ENCODE measurements around the gene PSMG3.

The PSMG3 gene

GRCh38 chr7:1548944-1549343 is 20.9 kb downstream of the PSMG3 start:
- no peak overlapping the region for H3K27ac ChIP-seq (ENCODE audit: low read depth, low read length)
- H3K27me3 ChIP-seq (ENCODE audit: insufficient read depth, low read length), result no peaks in the 10 kb centered on the region
- no peak overlapping the region for H2AFZ ChIP-seq (ENCODE audit: low read length, unreplicated experiment)
- H3K79me2 ChIP-seq (ENCODE audit: control insufficient read depth, insufficient read depth, low read length, unreplicated experiment), result no peaks in the 10 kb centered on the region
- H3K4me1 ChIP-seq (ENCODE audit: control insufficient read depth, insufficient read depth, low read length, unreplicated experiment), result no peaks in the 10 kb centered on the region
- H3K36me3 ChIP-seq (ENCODE audit: insufficient read depth, low read length), result no peaks in the 10 kb centered on the region
- no peak overlapping the region for H3K4me3 ChIP-seq (ENCODE audit: low read depth, low read length)

GRCh38 chr7:1548438-1548831 is 21.4 kb downstream of the PSMG3 start:
- H3K79me2 ChIP-seq (ENCODE audit: control insufficient read depth, insufficient read depth, low read length, unreplicated experiment), result no peaks in the 10 kb centered on the region
- H3K27me3 ChIP-seq (ENCODE audit: insufficient read depth, low read length), result no peaks in the 10 kb centered on the region
- H3K4me3 ChIP-seq (ENCODE audit: low read depth, low read length), result no peak overlapping the region
- no peak overlapping the region for H3K27ac ChIP-seq (ENCODE audit: low read depth, low read length)
- no peak overlapping the region for H2AFZ ChIP-seq (ENCODE audit: low read length, unreplicated experiment)
- H3K4me1 ChIP-seq (ENCODE audit: control insufficient read depth, insufficient read depth, low read length, unreplicated experiment), result no peaks in the 10 kb centered on the region
- no peaks in the 10 kb centered on the region for H3K36me3 ChIP-seq (ENCODE audit: insufficient read depth, low read length)

GRCh38 chr7:1547777-1548437 is 21.9 kb downstream of the PSMG3 start:
- no peak overlapping the region for H2AFZ ChIP-seq (ENCODE audit: low read length, unreplicated experiment)
- H3K27ac ChIP-seq (ENCODE audit: low read depth, low read length), result no peak overlapping the region
- H3K79me2 ChIP-seq (ENCODE audit: control insufficient read depth, insufficient read depth, low read length, unreplicated experiment), result no peaks in the 10 kb centered on the region
- no peaks in the 10 kb centered on the region for H3K27me3 ChIP-seq (ENCODE audit: insufficient read depth, low read length)
- H3K4me3 ChIP-seq (ENCODE audit: low read depth, low read length), result no peak overlapping the region
- no peaks in the 10 kb centered on the region for H3K36me3 ChIP-seq (ENCODE audit: insufficient read depth, low read length)
- no peaks in the 10 kb centered on the region for H3K4me1 ChIP-seq (ENCODE audit: control insufficient read depth, insufficient read depth, low read length, unreplicated experiment)

DNA sequence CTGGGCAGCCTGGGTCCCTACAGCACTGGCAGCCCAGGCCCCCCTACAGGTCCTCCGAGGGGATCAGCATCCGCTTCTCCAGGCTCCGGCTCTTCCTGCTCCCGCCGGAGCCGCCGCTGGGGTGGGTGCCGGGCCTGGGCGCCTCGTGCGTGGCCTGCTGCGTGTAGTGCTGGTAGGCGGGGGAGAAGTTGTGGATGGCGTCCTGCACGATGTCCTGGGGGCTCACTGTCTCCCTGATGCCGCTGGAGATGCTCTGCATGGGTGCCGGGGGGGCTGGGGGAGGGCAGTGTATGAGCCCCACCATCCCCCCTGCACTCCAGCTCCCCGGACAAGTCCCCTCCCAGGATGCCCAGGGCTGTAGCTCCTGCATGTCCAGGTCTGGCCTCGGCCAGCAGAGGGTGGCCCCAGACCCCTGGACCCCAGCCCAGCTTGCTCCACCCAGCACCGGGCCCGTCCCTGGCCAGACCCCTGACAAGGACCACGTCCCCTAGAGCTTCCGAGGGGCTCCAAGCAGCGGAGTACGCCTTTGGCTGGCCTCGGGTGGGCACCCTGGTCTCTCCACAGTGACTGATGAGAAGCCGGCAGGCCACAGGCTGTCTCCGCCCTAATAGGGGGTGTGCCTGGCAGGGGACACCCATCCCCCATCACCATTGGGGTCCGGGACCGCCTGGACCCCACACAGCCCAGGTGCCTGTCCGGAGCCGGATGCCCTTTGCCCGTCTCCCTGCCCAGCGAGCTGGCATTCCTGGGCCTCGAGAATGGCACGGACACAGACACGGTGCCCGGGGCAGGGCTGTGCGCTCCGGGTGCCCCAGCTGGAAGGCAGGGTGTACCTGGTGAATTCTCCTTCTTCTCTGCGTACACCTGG is 22.7 kb downstream of the PSMG3 start:
- Histone ChIP-seq H3K79me2 (ENCODE audit: control insufficient read depth, insufficient read depth, low read length, unreplicated experiment) (no peaks in the 10 kb centered on the region), H3K27me3 (ENCODE audit: insufficient read depth, low read length) (no peaks in the 10 kb centered on the region), H3K27ac (ENCODE audit: low read depth, low read length) (no peak overlapping the region), H3K36me3 (ENCODE audit: insufficient read depth, low read length) (no peaks in the 10 kb centered on the region), H3K4me1 (ENCODE audit: control insufficient read depth, insufficient read depth, low read length, unreplicated experiment) (no peaks in the 10 kb centered on the region), H3K4me3 (ENCODE audit: low read depth, low read length) (no peak overlapping the region), H2AFZ (ENCODE audit: low read length, unreplicated experiment) (no peak overlapping the region)

GRCh38 chr7:1546274-1546908 is 23.4 kb downstream of the PSMG3 start:
- Histone ChIP-seq H3K27ac (ENCODE audit: low read depth, low read length) (no peak overlapping the region), H3K4me3 (ENCODE audit: low read depth, low read length) (no peak overlapping the region), H3K36me3 (ENCODE audit: insufficient read depth, low read length) (no peaks in the 10 kb centered on the region), H3K79me2 (ENCODE audit: control insufficient read depth, insufficient read depth, low read length, unreplicated experiment) (no peaks in the 10 kb centered on the region), H3K27me3 (ENCODE audit: insufficient read depth, low read length) (no peaks in the 10 kb centered on the region), H3K4me1 (ENCODE audit: control insufficient read depth, insufficient read depth, low read length, unreplicated experiment) (no peaks in the 10 kb centered on the region), H2AFZ (ENCODE audit: low read length, unreplicated experiment) (no peak overlapping the region)

DNA sequence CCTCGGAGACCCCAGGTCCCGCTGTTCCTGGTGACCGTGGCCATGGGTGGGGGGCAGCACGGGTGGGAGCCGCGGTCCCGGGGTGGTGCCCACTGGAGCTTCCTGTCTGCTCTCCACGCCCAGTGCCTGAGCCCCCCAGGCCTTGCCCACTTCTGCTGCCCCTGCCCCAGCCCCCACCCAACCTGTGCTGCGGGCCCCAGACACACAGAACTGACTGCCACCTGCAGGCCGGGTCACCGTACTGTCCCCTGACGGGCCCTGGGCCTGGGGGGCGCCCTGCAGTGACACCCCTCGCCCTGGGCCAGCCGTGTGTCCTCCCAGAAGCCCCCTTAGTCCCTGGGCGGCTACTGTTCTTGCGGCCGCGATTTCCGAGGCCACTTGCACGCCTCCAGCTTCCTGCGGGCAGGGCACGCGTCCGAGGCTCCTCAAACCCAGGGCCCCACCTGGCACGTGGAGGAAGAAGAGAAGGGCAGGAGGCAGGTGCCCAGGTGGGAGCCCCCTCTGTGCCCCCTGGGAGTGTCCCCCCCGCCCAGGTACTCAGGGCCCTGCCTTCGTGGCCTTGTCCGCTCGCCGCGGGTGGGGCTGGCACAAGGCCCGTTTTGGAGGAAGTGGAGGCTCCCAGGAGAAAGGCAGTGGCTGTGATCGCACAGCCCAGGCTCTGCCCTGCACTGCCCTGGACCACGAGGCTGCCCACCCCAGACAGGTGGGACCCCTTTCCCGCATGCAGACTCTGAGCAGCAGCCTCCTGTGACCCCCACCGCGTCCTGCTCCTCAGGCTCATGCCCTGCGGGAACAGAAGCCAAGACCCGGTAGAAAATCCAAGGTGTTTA is 24.2 kb downstream of the PSMG3 start:
- no peaks in the 10 kb centered on the region for H3K4me1 ChIP-seq (ENCODE audit: control insufficient read depth, insufficient read depth, low read length, unreplicated experiment)
- H3K36me3 ChIP-seq (ENCODE audit: insufficient read depth, low read length), result no peaks in the 10 kb centered on the region
- no peak overlapping the region for H3K27ac ChIP-seq (ENCODE audit: low read depth, low read length)
- no peak overlapping the region for H2AFZ ChIP-seq (ENCODE audit: low read length, unreplicated experiment)
- no peaks in the 10 kb centered on the region for H3K79me2 ChIP-seq (ENCODE audit: control insufficient read depth, insufficient read depth, low read length, unreplicated experiment)
- no peak overlapping the region for H3K4me3 ChIP-seq (ENCODE audit: low read depth, low read length)
- H3K27me3 ChIP-seq (ENCODE audit: insufficient read depth, low read length), result no peaks in the 10 kb centered on the region

DNA sequence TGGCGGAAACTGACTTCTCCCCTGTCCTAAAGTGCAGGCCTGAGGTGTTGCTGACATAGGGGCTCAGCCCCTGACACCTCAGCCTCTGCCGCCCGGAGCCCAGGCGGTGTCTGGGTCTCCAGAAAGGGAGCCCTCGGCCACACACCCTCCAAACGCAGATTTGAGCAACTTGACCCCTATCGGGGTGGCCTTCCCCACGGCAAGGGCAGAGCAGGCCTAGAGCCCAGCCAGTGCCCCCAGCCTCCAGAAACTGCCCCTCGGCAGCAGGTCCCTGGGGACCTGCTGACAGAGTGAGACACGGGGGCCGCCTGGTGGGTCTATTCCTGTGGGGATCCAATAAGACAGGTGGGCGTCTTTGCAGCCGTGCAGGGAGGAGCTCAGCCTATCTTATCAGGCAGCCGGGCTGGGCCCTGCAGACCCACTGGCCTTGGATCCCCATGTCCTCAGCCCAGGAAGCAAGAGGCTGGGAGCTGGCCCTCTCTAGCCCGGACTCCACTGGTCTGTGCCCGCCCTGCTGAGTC is 24.9 kb downstream of the PSMG3 start:
- no peak overlapping the region for H3K4me3 ChIP-seq (ENCODE audit: low read depth, low read length)
- H2AFZ ChIP-seq (ENCODE audit: low read length, unreplicated experiment), result no peak overlapping the region
- H3K27me3 ChIP-seq (ENCODE audit: insufficient read depth, low read length), result no peaks in the 10 kb centered on the region
- no peak overlapping the region for H3K27ac ChIP-seq (ENCODE audit: low read depth, low read length)
- H3K79me2 ChIP-seq (ENCODE audit: control insufficient read depth, insufficient read depth, low read length, unreplicated experiment), result no peaks in the 10 kb centered on the region
- no peaks in the 10 kb centered on the region for H3K36me3 ChIP-seq (ENCODE audit: insufficient read depth, low read length)
- H3K4me1 ChIP-seq (ENCODE audit: control insufficient read depth, insufficient read depth, low read length, unreplicated experiment), result no peaks in the 10 kb centered on the region

- Histone ChIP-seq H3K79me2 (ENCODE audit: control insufficient read depth, insufficient read depth, low read length, unreplicated experiment) (peaks cover 2% of the 10 kb centered on the region), H3K27me3 (ENCODE audit: insufficient read depth, low read length) (no peaks in the 10 kb centered on the region), H3K4me1 (ENCODE audit: control insufficient read depth, insufficient read depth, low read length, unreplicated experiment) (no peaks in the 10 kb centered on the region), H3K27ac (ENCODE audit: low read depth, low read length) (no peak overlapping the region), H2AFZ (ENCODE audit: low read length, unreplicated experiment) (no peak overlapping the region), H3K36me3 (ENCODE audit: insufficient read depth, low read length) (no peaks in the 10 kb centered on the region), H3K4me3 (ENCODE audit: low read depth, low read length) (no peak overlapping the region)
Measured at GRCh38 chr7:1544178-1544895, 25.5 kb downstream of the PSMG3 start.

DNA sequence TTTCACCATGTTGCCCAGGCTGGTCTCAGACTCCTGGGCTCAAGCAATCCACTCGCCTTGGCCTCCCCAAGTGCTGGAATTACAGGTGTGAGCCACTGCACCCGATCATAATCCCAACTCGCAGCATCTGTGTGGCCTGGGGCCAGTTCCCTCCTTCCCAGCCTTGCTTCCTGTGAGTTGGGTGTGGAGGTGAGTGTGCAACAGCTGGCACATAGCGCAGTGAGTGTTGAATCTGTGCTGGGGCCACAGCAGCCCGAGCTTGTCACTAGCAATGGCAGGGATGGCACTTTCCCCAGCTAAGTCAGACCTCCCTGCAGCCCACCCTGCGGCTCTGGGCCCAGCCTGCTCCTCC is 26.0 kb downstream of the PSMG3 start:
- H3K4me1 ChIP-seq (ENCODE audit: control insufficient read depth, insufficient read depth, low read length, unreplicated experiment), result peaks cover 4% of the 10 kb centered on the region
- no peak overlapping the region for H3K27ac ChIP-seq (ENCODE audit: low read depth, low read length)
- H3K27me3 ChIP-seq (ENCODE audit: insufficient read depth, low read length), result no peaks in the 10 kb centered on the region
- H3K36me3 ChIP-seq (ENCODE audit: insufficient read depth, low read length), result no peaks in the 10 kb centered on the region
- H3K4me3 ChIP-seq (ENCODE audit: low read depth, low read length), result no peak overlapping the region
- H3K79me2 ChIP-seq (ENCODE audit: control insufficient read depth, insufficient read depth, low read length, unreplicated experiment), result peaks cover 8% of the 10 kb centered on the region
- no peak overlapping the region for H2AFZ ChIP-seq (ENCODE audit: low read length, unreplicated experiment)
